Lower lobe of right lung (tissue), 2 donors: ENCODE data around the gene PDZD4. TPM values are rescaled to one million over a fixed set of nuclear protein-coding genes. Genes with fewer than 3 reads are reported as not detected.

Experiments used
- ATAC-seq, 2 donors: fragments of 200-7000 bp; cut with Tn5 transposase; one replicate each; pipeline ENCODE4 v1.9.1; 2020 to 2022; ENCODE audit warnings: mild to moderate bottlenecking in 2 of 2, moderate library complexity in 2 of 2
- DNase-seq: peaks from one replicate; pipeline ENCODE4 v3.0.0-alpha.2; 2020
- H3K27ac ChIP-seq: fragments of 200-600 bp; one replicate; pipeline ENCODE4 v1.8.0; 2022
- H3K27me3 ChIP-seq: fragments of 200-600 bp; one replicate; pipeline ENCODE4 v1.8.0; 2022; ENCODE audit warnings: low read depth
- H3K36me3 ChIP-seq: fragments of 200-600 bp; one replicate; pipeline ENCODE4 v1.8.0; 2022; ENCODE audit warnings: mild to moderate bottlenecking
- H3K4me1 ChIP-seq: fragments of 200-600 bp; one replicate; pipeline ENCODE4 v1.8.0; 2022
- H3K4me3 ChIP-seq: fragments of 200-600 bp; one replicate; pipeline ENCODE4 v1.8.0; 2022; ENCODE audit warnings: mild to moderate bottlenecking
- H3K9me3 ChIP-seq: fragments of 200-600 bp; one replicate; pipeline ENCODE4 v1.8.0; 2022
- intact Hi-C: fragments of 100-400 bp; cut with DNase I; formaldehyde crosslinking; loops from one replicate; pipeline ENCODE4 v1.11.0; 2022
- total RNA-seq: library from RNA; stranded (reverse); fragmentation: NEBNext Ultra II Directional; extraction: Animal tissue kit (Norgen Biotek cat#: 25700); gene quantifications from one replicate; pipeline ENCODE4 v1.2.1, GENCODE V29; 2021
- TF ChIP-seq, protein P1 (sequence below): fragments of 200-600 bp; IDR thresholded peaks from one replicate; pipeline ENCODE4 v1.8.0; 2022; ENCODE audit warnings: antibody characterized with exemption, mild to moderate bottlenecking
- donor health status: DM: no; HTN: yes; CAD: no; lungs with severe emphysema.

PDZD4 gene
- total RNA-seq, 1 donor from 2014 or later, result 8.5 TPM

DNA sequence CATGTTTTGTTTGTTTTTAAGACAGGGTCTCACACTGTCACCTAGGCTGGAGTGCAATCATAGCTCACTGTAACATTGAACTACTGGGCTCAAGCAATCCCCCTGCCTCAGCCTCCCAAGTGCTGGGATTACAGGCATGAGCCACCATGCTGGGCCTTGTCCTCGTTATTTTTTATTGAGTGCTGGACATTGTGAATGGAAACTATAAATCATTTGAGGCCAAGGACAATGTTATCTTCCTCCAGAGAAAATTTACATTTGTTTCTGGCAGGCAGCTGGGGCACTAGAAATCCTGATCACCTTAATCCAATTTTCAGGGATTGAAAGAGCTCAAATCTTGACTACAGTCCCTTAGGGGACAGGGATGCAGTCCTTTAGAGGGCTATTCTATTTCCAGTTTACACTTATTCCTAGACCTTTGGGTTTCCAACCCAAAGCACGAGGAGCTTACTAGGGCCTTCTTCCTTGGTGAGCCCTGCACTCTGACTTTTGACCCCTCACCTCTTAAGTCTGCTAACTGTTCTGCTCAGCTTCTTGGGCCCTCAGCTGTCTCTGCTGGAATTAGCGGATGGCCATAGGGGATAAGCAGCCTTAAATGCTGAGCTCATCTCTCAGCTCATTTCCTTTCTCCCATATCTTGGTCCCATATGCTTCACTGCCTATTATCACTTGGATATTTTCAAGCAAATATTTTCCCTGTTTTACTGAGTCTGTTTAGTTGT is 23.0 kb upstream of the PDZD4 start:
- no peak for DNase-seq
- Histone ChIP-seq H3K36me3 (no peaks in the 10 kb centered on the region), H3K4me3 (no peak overlapping the region)

DNA sequence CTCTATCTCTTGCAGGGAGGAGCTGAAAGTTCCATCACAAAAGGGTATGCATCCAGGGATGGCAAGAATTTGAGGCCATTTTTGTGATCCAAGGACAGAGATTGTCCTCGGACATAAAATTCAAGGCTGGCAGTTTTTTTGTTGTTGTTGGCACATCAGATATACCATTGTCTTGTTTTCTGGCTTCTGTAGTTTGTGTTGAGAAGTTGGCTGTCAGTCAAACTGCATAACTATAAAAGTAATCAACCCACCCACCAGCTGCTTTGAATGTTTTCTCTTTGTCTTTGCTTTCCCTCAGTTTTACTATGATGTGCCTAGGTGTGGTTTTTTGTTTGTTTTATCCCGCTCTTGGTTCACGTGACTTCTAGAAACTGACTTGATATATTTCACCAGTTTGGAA is 21.6 kb upstream of the PDZD4 start:
- no peak overlapping the region for H3K4me3 ChIP-seq
- TF ChIP-seq, protein P1, sequence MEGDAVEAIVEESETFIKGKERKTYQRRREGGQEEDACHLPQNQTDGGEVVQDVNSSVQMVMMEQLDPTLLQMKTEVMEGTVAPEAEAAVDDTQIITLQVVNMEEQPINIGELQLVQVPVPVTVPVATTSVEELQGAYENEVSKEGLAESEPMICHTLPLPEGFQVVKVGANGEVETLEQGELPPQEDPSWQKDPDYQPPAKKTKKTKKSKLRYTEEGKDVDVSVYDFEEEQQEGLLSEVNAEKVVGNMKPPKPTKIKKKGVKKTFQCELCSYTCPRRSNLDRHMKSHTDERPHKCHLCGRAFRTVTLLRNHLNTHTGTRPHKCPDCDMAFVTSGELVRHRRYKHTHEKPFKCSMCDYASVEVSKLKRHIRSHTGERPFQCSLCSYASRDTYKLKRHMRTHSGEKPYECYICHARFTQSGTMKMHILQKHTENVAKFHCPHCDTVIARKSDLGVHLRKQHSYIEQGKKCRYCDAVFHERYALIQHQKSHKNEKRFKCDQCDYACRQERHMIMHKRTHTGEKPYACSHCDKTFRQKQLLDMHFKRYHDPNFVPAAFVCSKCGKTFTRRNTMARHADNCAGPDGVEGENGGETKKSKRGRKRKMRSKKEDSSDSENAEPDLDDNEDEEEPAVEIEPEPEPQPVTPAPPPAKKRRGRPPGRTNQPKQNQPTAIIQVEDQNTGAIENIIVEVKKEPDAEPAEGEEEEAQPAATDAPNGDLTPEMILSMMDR, result no peak
- DNase-seq, result no peak
- H3K27ac ChIP-seq, result no peak overlapping the region
- no peak for ATAC-seq
- H3K4me1 ChIP-seq, result no peaks in the 10 kb centered on the region
- intact Hi-C loops, result no loop called here
- no peaks in the 10 kb centered on the region for H3K9me3 ChIP-seq
- no peaks in the 10 kb centered on the region for H3K27me3 ChIP-seq
- H3K36me3 ChIP-seq, result no peaks in the 10 kb centered on the region

More for the DNA sequence above, 23.0 kb upstream of the PDZD4 start:
- Histone ChIP-seq H3K9me3 (no peaks in the 10 kb centered on the region), H3K27ac (no peak overlapping the region), H3K4me1 (no peaks in the 10 kb centered on the region), H3K27me3 (no peaks in the 10 kb centered on the region)
- ATAC-seq, result no peak
- TF ChIP-seq, protein P1, result no peak
- intact Hi-C loops, result no loop called here

DNA sequence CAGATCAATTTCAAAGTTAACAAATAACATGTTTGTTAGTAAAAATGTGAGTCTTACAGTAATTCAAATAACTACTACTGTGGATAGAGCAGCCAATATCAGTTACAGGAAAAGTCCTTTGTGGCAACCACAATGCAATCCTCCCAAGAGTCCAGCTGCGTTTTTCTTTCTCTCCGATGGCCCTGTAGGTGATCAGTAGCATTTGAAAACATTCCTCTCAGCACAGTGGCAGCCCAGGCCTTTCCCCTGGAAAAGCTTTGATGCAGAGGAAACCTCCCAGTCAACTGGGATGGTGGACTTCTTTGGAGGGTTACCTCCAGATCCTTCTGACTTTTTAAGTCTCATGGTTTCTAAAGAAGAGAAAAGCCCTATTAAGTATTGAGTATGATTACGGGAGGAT is 18.0 kb upstream of the PDZD4 start:
- Histone ChIP-seq H3K36me3 (no peaks in the 10 kb centered on the region), H3K4me1 (no peaks in the 10 kb centered on the region), H3K27ac (no peak overlapping the region), H3K9me3 (no peaks in the 10 kb centered on the region), H3K4me3 (no peak overlapping the region), H3K27me3 (peaks cover 4% of the 10 kb centered on the region)
- intact Hi-C loops, result no loop called here
- TF ChIP-seq, protein P1, result no peak
- no peak for DNase-seq
- ATAC-seq, result no peak

DNA sequence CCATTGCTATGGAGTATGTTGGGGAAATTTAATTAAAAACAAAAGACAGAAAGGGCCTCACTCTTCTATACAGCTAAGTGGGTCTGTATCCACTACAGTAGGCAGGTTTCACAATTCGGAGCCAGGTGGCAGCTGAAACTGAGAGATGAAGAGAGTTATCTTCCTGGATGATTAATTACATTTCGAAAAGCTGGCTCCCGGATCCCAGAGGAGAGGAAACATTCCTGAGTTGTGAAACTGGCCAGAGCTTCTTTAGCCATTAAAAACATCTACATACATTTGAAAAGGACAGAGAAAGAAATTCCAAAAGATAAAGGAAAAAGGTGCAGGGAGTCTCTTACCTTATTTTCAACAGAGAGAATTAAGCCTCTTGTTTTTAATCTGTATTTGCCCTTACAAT is 15.5 kb upstream of the PDZD4 start:
- TF ChIP-seq, protein P1, result no peak
- H3K9me3 ChIP-seq, result no peaks in the 10 kb centered on the region
- H3K27ac ChIP-seq, result no peak overlapping the region
- no peaks in the 10 kb centered on the region for H3K36me3 ChIP-seq
- H3K4me1 ChIP-seq, result no peaks in the 10 kb centered on the region
- no peak overlapping the region for H3K4me3 ChIP-seq
- intact Hi-C loops, result no loop called here
- no peak for DNase-seq
- H3K27me3 ChIP-seq, result peaks cover 4% of the 10 kb centered on the region
- ATAC-seq, result no peak

DNA sequence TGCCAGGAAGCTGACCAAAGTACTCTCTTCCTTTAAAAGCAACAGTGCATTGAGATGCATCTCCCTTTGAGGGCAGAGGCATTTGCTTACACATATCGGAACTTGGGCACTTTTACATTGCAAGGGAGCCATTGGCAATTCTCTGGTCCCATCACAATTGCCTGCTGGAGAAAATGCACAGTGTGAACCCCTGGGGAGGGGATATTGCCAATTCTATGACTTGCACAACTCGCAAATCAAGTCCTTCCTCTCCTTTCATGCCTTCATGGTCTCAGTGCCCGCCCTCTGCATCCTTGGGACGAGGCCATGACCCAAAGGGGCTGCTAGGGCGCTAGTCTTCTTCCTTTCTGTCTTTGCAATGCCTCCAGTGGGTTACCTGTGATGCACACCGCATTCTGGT is 14.9 kb upstream of the PDZD4 start:
- intact Hi-C loops, result no loop called here
- TF ChIP-seq, protein P1, result no peak
- no peak overlapping the region for H3K27ac ChIP-seq
- H3K36me3 ChIP-seq, result no peaks in the 10 kb centered on the region
- H3K4me3 ChIP-seq, result no peak overlapping the region
- H3K9me3 ChIP-seq, result no peaks in the 10 kb centered on the region
- DNase-seq (no peak), ATAC-seq (no peak)
- H3K4me1 ChIP-seq, result no peaks in the 10 kb centered on the region
- peaks cover 4% of the 10 kb centered on the region for H3K27me3 ChIP-seq
